HG02642 (cell line): ENCODE measurements around the gene EME1.

Source experiments
- ATAC-seq: cut with Tn5 transposase; IDR thresholded peaks from one replicate; pipeline ENCODE4 v1.9.1; 2021; ENCODE audit warnings: mild to moderate bottlenecking; ENCODE audit not compliant: unreplicated experiment, poor library complexity

EME1 gene

DNA sequence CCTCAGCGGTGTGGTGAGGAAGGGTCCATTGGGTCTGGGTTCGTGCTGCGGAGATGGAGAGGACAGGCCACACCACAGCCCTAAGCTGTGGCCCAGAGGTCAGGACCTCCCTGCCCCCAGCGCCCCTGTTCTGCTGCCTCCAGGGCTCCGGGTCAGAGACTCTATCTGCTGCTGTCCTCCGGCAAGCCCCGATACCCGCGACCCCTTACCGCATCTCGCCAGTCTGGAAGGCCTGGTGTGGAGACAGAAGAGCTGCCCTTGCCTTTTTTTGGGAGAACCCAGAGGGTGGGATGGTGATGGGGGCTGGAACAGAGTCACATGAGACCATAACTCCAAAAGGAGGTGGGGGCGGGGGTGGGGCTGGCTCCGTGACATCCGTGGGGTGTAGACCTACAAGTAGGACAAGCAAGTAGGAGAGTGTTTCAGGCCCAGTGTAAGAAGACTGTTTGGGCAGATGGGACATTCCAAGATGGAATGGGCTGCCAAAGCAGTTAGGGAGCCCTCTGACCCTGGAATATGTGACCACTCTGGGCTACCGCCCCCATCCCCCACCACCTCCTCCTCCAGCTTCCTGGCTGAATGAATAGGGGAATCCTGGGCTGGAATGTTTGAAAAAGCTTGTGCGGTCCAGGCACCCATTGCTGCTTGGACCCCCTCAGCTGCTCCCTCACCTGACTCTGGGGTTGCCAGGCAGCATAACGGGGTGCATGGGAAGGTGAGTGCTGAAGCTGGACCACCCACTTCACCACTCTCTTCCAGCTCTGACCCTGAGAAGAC lies 25.7 kb upstream of the EME1 start:
- ATAC-seq, result no peak

DNA sequence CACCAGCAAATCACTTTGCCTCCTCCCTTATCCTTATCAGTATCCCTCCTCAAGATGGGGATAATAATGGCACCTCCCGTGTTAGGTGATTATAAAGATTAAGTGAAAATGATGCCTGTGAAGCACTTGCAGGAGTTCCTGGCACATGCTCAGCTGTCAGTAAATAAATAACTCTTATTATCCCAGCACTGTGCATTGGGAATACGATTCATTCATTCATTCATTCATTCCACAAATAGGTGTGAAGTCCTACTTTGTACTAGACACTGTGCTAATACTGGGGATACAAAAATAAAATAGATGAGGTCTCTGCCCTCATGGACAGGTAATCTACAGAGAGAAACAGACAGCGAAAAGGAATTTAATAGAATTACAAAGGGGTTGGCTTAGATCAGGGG lies 25.1 kb upstream of the EME1 start:
- ATAC-seq, result no peak

DNA sequence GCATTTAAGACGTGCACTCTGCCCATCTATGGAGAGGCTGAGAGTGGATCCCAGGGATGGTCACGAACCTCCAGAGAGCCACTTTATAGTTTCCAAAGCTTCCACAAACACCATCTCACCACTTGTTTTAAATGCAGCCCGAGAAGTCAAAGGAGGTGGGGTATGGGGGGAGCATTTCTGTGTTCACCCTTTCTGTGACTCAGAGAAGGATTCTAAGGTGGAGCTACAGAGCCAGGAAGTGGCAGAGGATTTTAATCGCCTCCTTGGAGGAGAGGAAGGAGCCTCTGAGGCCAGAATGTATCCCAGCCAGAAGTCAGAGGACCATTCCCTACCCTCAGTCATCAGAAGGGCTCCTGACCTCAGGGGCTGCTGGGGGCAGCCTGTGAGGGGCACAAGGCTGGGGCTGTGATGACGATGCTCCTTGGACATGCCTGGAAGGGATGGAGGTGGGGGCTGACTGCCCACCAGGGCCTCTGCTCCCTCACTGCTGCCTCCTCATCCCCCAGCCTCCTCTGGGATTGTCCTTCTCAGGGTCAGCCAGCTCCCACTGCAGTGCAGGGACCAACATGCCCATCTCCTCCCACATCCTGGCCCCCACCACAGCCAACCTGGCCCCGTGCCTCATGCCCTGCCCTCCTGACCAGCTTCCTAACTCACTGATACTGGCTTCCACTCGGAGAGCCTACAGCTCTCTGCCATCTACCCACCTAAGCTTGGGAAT lies 24.3 kb upstream of the EME1 start:
- ATAC-seq, result no peak

- ATAC-seq, result no peak
These were observed 23.8 kb upstream of the EME1 start for GRCh38 chr17:50349243-50349600.

GRCh38 chr17:50350733-50351132 lies 22.3 kb upstream of the EME1 start:
- no peak for ATAC-seq

DNA sequence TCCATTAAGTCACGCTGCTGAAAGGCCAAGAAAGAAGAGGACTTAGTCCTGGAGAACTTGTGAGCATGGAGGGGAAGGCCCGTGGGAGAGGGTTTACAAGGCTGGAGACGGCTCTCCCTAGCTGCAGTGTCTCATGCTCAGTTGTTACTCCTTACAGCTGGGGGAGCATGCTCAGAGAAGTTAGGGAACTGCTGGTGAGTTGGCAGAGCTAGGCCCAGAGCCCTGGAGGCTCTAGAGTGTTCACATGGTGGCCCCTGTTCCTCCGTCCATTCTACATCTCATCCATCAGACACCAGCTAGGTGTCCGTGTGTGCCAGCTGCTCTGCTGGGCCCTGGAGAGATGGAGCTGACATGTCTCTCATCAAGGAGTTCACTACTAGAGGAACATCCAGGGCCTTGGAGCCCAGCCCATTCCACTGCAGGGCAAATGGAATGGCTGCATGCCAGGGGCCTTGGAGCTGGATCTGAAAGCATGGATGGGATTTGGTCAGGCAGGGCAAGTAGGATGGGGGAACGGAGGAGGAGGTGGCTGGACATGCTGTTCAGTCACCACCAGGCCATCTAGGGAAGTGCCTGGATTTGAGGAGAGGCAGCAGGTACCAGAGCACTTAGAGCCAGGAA lies 20.8 kb upstream of the EME1 start:
- ATAC-seq, result no peak

DNA sequence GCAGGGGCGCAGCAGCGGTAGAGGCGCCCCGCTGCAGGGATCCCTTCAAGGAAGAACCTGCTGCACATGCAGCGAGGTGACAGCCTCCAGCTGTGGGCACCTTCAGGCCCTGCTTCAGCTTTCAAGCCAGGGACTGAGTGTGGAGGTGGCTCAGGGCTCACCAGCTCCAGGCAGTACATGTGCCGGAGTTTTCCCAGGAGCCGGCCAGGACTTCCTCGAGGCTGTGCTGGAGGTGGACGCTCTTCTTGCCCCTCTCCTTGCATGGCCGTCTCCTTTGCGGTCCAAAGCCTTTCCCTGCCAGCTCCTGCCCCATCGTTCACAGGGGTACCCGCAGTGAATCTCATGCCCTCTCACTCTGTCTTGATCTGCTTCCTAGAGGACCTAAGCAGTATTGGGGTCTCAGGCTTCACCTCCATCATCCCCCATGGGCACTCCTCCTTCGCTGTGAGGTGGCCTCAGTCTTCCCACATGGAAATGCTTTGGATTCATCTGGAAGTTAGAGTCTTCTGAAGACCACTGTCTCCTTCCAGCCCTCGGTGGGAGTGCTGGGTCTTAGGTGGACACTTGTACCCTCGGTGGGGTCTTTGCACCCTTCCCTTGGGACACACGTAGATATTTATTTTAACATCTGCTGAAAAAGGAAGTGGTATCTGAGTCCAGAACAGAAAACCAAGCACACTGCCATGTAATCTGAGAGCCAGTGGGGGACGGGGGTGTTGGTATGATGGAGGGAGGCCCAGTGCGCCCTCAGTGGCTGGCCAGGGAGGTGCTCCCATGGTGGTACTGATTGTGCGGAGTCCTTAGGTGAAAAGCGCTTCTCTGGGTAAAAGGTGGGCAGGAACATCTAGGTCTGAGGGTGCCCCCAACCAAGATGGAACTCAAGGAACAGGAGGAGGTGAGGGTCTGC lies 20.1 kb upstream of the EME1 start:
- ATAC-seq, result no peak

DNA sequence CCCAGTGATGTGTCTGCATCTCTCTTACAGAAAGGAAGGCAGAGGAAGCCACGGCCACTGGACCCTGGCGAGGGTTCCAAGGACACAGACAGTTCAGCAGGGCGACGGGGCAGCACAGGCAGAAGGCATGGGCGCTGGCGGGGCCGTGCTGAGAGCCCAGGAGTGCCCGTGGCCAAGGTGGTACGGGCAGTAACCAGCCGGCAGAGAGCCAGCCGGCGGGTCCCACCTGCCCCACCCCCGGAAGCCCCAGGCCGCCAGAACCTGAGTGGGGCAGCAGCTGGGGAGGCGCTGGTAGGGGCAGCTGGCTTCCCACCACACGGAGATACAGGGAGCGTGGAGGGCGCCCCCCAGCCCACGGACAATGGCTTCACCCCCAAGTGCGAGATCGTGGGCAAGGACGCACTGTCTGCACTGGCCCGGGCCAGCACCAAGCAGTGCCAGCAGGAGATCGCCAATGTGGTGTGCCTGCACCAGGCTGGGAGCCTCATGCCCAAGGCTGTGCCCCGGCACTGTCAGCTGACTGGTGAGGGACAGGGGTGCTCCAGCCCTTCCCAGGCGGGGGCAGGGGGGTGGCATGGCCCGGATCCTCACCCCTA lies 19.3 kb upstream of the EME1 start:
- ATAC-seq, result no peak

GRCh38 chr17:50354198-50354597 lies 18.8 kb upstream of the EME1 start:
- no peak for ATAC-seq

GRCh38 chr17:50354776-50355175 lies 18.3 kb upstream of the EME1 start:
- no peak for ATAC-seq

DNA sequence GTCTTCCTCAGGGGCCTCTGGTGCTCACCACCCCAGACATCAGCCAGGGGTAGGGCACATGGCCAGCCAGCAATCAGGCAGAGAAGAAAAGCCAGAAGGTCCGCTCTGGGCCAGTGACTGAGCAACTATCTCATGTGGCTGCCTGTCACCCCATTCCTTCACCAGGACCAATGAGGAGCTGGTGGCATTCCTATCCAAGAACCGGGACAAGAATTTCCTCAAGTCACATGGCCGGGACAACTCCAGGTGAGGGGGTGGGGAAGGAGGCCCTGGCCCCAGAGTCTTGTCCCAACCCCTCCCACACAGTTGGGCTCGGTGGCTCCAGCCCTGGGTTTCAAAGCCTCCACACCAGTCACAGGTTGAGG lies 17.7 kb upstream of the EME1 start:
- no peak for ATAC-seq

- no peak for ATAC-seq
These were observed 17.2 kb upstream of the EME1 start for GRCh38 chr17:50355701-50356341.

DNA sequence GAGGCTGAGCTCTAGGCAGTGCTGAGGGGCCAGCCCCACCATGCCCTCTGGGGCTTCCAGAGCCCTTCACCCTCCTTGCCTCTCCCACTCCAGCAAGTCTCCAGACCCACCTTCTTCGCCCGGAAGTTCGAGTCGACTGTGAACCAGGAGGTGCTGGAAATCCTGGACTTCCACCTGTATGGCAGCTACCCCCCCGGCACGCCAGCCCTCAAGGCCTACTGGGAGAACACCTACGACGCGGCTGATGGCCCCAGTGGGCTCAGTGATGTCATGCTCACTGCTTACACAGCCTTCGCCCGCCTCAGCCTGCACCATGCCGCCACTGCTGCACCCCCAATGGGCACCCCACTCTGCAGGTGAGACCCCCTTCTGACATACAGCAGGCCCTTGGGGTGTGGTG lies 16.6 kb upstream of the EME1 start:
- ATAC-seq, result no peak

DNA sequence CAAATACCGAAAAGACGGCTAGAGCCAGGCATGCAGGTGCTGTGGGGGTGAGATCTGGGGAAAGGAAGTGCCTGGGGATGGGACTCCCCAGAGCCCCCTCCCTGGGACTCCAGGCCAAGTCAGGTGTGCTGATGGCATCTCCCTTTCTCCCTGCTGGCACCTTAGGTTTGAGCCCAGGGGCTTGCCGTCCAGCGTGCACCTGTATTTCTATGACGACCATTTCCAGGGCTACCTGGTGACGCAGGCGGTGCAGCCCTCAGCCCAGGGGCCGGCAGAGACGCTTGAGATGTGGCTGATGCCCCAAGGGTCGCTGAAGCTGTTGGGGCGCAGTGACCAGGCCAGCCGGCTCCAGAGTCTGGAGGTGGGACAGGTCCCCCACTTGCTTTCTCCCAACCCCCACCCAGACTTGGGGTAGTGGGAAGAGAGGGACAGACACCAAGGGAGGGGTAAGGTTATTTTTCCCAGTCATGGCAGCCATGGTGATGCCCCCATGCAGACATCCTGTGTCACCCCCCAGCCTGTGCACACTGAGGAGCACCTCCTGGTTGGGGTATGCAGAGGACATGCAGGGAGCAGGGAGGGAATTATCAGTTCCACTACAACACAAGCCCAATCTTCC lies 16.0 kb upstream of the EME1 start:
- ATAC-seq, result no peak

DNA sequence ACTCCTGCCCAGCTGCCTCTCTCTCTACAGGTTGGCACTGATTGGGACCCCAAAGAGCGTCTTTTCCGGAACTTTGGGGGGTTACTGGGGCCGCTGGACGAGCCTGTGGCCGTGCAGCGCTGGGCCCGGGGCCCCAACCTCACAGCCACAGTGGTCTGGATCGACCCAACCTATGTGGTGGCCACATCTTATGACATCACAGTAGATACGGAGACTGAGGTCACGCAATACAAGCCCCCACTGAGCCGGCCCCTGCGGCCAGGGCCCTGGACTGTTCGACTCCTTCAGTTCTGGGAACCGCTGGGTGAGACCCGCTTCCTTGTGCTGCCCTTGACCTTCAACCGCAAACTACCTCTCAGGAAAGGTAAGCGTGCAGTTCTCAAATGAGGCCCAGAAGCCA lies 14.9 kb upstream of the EME1 start:
- no peak for ATAC-seq

- no peak for ATAC-seq
These were observed 13.9 kb upstream of the EME1 start for GRCh38 chr17:50359005-50359699.

GRCh38 chr17:50359998-50360461 lies 13.0 kb upstream of the EME1 start:
- ATAC-seq, result no peak

- ATAC-seq, result no peak
These were observed 12.4 kb upstream of the EME1 start for GRCh38 chr17:50360486-50361115.
